Psoas muscle (tissue), 8 donors: ENCODE data around the gene NEK7. TPM values are rescaled to one million over a fixed set of nuclear protein-coding genes. Genes with fewer than 3 reads are reported as not detected.
A peak's percentile ranks its signal among the peaks of the same experiment; 100 is the strongest.

Experiments used
- ATAC-seq, 4 donors: fragments of 200-7000 bp; cut with Tn5 transposase; one replicate each; pipeline ENCODE4 v1.9.1; 2020; ENCODE audit warnings: moderate library complexity in 3 of 4, mild to moderate bottlenecking in 2 of 4
- DNase-seq, 2 donors: peaks; one replicate each; pipeline ENCODE4 v3.0.0-alpha.2; 2020
- H3K27ac ChIP-seq: fragments of 200-600 bp; one replicate; pipeline ENCODE4 v1.8.0; 2022
- H3K27me3 ChIP-seq, 3 donors: fragments of 200-600 bp in 1 of 3; one replicate each; pipeline versions ENCODE4 v1.6.1 to v1.8.0; 2013 to 2022; ENCODE audit warnings: low read length in 2 of 3, mild to moderate bottlenecking in 2 of 3, moderate library complexity in 1 of 3; ENCODE audit not compliant: insufficient read depth in 3 of 3
- H3K36me3 ChIP-seq, 2 donors: fragments of 200-600 bp in 1 of 2; one replicate each; pipeline versions ENCODE4 v1.6.1 to v1.8.0; 2013 to 2022; ENCODE audit warnings: low read depth in 1 of 2, mild to moderate bottlenecking in 1 of 2, moderate library complexity in 1 of 2; ENCODE audit not compliant: insufficient read depth in 1 of 2
- H3K4me1 ChIP-seq: fragments of 200-600 bp; one replicate; pipeline ENCODE4 v1.8.0; 2022
- H3K4me3 ChIP-seq: fragments of 200-600 bp; one replicate; pipeline ENCODE4 v1.8.0; 2022; ENCODE audit warnings: mild to moderate bottlenecking
- H3K9me3 ChIP-seq: fragments of 200-600 bp; one replicate; pipeline ENCODE4 v1.8.0; 2022
- CTCF ChIP-seq: fragments of 200-600 bp; IDR thresholded peaks from one replicate; pipeline ENCODE4 v1.8.0; 2022; ENCODE audit warnings: antibody characterized with exemption
- WGBS, 3 donors: extraction: QIAGEN DNeasy Blood & Tissue Kit; methylation state at CpG; one replicate each; pipeline versions ENCODE4 v1.1.6 to v1.1.7; 2013; 5-methylcytosine and 5-hydroxymethylcytosine counted together
- intact Hi-C, 2 donors: fragments of 100-400 bp; cut with DNase I; formaldehyde crosslinking; loops; one replicate each; pipeline versions ENCODE4 v1.11.0 to v1.14.2; 2022
- polyA plus RNA-seq, 3 donors: library from polyadenylated mRNA; stranded (reverse); fragments of 200-250 nt; gene quantifications; one replicate each; pipeline ENCODE4 v1.2.3, GENCODE V29; 2013
- total RNA-seq, 4 donors: library from RNA; stranded (reverse); fragmentation: NEBNext Ultra II Directional in 2 of 4; extraction: Animal tissue kit (Norgen Biotek cat#: 25700) in 2 of 4; gene quantifications; one replicate each; pipeline versions ENCODE4 v1.2.1 to v1.2.4, GENCODE V29; 2021 to 2023
- donor health status: healthy with polysubstance abuse.
- donor health status: DM: no; HTN: no; CAD: no; lungs with moderate emphysema.
- donor health status: Bipolar disorder and iron deficiency.
- donor health status: healthy.
- donor health status: DM: yes; HTN: yes; CAD: no.
- donor health status: DM: no; HTN: no; CAD: no.
- donor health status: DM: no; HTN: no; CAD: no.
- donor health status: DM: yes; HTN: yes; CAD: no.

NEK7 gene
- total and polyA plus RNA-seq, 7 donors, result 10.1 to 88.2 (median 61.3) TPM

- Histone ChIP-seq H3K4me1 (peaks cover 10% of the 10 kb centered on the region), H3K9me3 (no peaks in the 10 kb centered on the region), H3K4me3 (no peak overlapping the region), H3K36me3 (no peaks in the 10 kb centered on the region), H3K27ac (no peak overlapping the region), H3K27me3 (no peaks in the 10 kb centered on the region)
- WGBS, 3 donors, result 69 to 81% (median 71%) methylated on average over 3 of the region's 3 CpGs
- no peak for ATAC-seq
- intact Hi-C loops, result no loop called here
- DNase-seq, result no peak
- TF ChIP-seq CTCF, result peak; percentile 5
Measured at GRCh38 chr1:198206292-198206691, 49.5 kb downstream of the NEK7 start.

- 96 to 99% (median 97%) methylated on average over 11 of the region's 11 CpGs for WGBS, 3 donors
- H3K27me3 ChIP-seq, result no peaks in the 10 kb centered on the region
- H3K9me3 ChIP-seq, result peaks cover 11% of the 10 kb centered on the region
- no peak for ATAC-seq
- H3K27ac ChIP-seq, result no peak overlapping the region
- no peaks in the 10 kb centered on the region for H3K4me1 ChIP-seq
- intact Hi-C loops, result loop anchor here in 1 of 2 donors (10.0 kb wide), 1 partner anchor 47 kb away; no protein-coding TSS in a partner anchor
- no peaks in the 10 kb centered on the region for H3K36me3 ChIP-seq
- no peak overlapping the region for H3K4me3 ChIP-seq
- no peak for TF ChIP-seq CTCF
- DNase-seq, result no peak
Measured at GRCh38 chr1:198211696-198212095, 54.9 kb downstream of the NEK7 start.

GRCh38 chr1:198212126-198212525 is 55.3 kb downstream of the NEK7 start:
- ATAC-seq, result no peak
- no peak for TF ChIP-seq CTCF
- H3K27ac ChIP-seq, result no peak overlapping the region
- peaks cover 11% of the 10 kb centered on the region for H3K9me3 ChIP-seq
- no peaks in the 10 kb centered on the region for H3K36me3 ChIP-seq
- intact Hi-C loops, result loop anchor here in 1 of 2 donors (10.0 kb wide), 1 partner anchor 47 kb away; no protein-coding TSS in a partner anchor
- no peaks in the 10 kb centered on the region for H3K27me3 ChIP-seq
- no peak for DNase-seq
- 96 to 99% (median 99%) methylated on average over 8 of the region's 8 CpGs for WGBS, 3 donors
- H3K4me3 ChIP-seq, result no peak overlapping the region
- H3K4me1 ChIP-seq, result no peaks in the 10 kb centered on the region

GRCh38 chr1:198212675-198213074 is 55.9 kb downstream of the NEK7 start:
- intact Hi-C loops, result loop anchor here in 1 of 2 donors (10.0 kb wide), 1 partner anchor 48 kb away; no protein-coding TSS in a partner anchor
- Histone ChIP-seq H3K27me3 (no peaks in the 10 kb centered on the region), H3K4me1 (no peaks in the 10 kb centered on the region), H3K36me3 (no peaks in the 10 kb centered on the region), H3K27ac (no peak overlapping the region), H3K4me3 (no peak overlapping the region), H3K9me3 (peaks cover 11% of the 10 kb centered on the region)
- peak in 1 of 2 donors; percentile 30 for DNase-seq
- 94 to 98% (median 97%) methylated on average over 3 of the region's 3 CpGs for WGBS, 3 donors
- no peak for TF ChIP-seq CTCF
- peak in 3 of 4 donors; percentile 21 to 49 (median 49) for ATAC-seq

- Histone ChIP-seq H3K4me3 (no peak overlapping the region), H3K27me3 (no peaks in the 10 kb centered on the region), H3K4me1 (peaks cover under 1% of the 10 kb centered on the region), H3K9me3 (peaks cover 11% of the 10 kb centered on the region), H3K36me3 (no peaks in the 10 kb centered on the region), H3K27ac (no peak overlapping the region)
- ATAC-seq (no peak), DNase-seq (no peak)
- intact Hi-C loops, result loop anchor here in 1 of 2 donors (10.0 kb wide), 1 partner anchor 50 kb away; no protein-coding TSS in a partner anchor
- TF ChIP-seq CTCF, result no peak
- 93 to 98% (median 96%) methylated on average over 1 of the region's 1 CpG for WGBS, 3 donors
Measured at GRCh38 chr1:198214924-198215323, 58.1 kb downstream of the NEK7 start.
